NCI-H524 (cell line): ENCODE measurements around the gene LRRC8E.
"Not testable (repeated sequence)": the region's sequence is repeated elsewhere in the genome, so short reads cannot be mapped to it uniquely, and the experiment has no call there.

Source experiments
- DNase-seq, 2 experiments: peaks; one replicate each; lab custom pipeline; 2025; lab: John Stamatoyannopoulos, UW

LRRC8E gene

DNA sequence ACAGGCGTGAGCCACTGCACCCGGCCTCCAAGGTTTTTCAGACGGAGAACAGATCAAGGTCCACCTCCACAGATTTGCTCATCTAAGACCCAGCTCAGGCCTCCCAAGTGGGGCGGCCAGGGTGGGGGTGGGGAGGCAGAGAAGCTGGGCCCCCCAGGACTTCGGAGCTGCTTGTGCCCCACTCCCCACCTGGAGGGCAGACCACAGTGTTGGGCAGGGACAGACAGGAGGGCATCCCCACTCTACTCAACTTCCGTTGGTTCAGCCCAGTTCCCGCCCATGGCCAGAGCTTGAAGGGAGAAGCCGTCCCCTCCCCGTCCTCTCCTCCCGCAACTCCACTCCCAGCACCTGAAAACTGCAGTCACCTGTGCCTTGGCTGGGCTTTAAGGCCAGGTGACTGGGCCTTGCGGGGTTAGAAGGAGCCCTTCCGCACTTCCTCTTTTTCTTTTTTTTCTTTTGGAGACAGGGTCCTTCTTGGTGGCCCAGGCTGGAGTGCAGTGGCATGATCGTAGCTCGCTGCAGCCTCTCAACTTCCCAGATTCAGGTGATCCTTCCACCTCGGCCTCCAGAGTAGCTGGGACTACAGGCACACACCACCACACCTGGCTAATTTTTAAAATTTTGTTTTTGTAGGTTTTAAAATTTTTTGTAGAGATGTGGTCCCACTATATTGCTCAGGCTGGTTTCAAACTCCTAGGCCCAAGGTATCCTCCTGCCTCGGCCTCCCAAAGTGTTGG, 734 bp upstream of the LRRC8E start:
- DNase-seq, result no peak

GRCh38 chr19:7888826-7889217, 512 bp downstream of the LRRC8E start:
- no peak for DNase-seq

- DNase-seq, result not testable (repeated sequence)
Observed at GRCh38 chr19:7893362-7894101, 5.2 kb downstream of the LRRC8E start.

- no peak for DNase-seq
Observed at GRCh38 chr19:7894612-7895309, 6.5 kb downstream of the LRRC8E start.

DNA sequence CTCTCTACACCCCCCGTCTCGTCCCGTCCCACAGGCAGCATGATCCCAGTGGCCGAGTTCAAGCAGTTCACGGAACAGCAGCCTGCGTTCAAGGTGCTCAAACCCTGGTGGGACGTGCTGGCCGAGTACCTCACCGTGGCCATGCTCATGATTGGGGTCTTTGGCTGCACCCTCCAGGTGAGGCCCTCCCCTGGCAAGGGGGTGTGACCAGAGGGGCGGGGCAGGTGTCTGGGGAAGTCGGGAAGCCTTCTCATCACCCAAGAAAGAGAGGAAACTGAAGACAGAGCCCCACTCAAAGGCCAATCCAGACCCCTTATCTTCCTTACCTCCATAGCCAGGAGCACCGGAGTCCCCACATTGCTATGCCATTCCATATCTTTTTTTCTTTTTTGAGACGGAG, 7.3 kb downstream of the LRRC8E start:
- DNase-seq, result no peak

DNA sequence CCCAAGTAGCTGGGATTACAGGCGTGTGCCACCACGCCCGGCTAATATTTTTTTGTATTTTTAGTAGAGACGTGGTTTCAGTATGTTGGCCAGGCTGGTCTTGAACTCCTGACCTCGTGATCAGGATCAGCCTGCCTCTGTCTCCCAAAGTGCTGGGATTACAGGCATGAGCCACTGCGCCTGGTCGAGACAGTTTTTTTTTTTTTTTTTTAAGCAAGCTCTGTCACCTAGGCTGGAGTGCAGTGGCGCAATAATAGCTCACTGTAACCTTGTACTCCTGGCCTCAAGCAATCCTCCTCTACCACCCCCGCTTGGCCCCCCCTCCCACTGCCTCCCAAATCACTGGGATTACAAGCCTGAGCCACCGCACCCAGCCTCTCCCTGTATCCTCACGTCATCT, 9.0 kb downstream of the LRRC8E start:
- DNase-seq, result no peak

GRCh38 chr19:7898967-7899366, 10.7 kb downstream of the LRRC8E start:
- no peak for DNase-seq

GRCh38 chr19:7899751-7900378, 11.6 kb downstream of the LRRC8E start:
- DNase-seq, result peak; percentile 53 to 78

- DNase-seq, result no peak
Observed at GRCh38 chr19:7900401-7900870, 12.1 kb downstream of the LRRC8E start.

GRCh38 chr19:7900931-7901330, 12.6 kb downstream of the LRRC8E start:
- no peak for DNase-seq

DNA sequence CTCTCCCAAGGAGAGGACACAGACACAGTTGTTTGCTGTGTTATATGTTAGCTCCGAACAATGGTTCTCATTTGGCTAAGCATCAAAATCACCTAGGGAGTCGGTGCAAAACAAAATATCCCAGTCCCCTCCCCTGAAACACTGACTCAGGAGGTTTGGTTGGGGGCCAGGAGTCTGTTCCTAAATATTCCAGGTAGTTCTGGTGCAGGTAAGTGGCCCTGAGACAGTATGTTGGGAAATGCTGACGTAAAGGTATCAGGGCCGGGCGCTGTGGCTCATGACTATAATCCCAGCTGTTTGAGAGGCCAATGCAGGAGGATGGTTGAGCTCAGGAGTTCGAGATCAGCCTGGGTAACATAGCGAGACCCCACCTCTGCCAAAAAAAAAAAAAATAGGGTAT, 13.0 kb downstream of the LRRC8E start:
- no peak for DNase-seq

- DNase-seq, result no peak
Observed at GRCh38 chr19:7902796-7903243, 14.5 kb downstream of the LRRC8E start.

DNA sequence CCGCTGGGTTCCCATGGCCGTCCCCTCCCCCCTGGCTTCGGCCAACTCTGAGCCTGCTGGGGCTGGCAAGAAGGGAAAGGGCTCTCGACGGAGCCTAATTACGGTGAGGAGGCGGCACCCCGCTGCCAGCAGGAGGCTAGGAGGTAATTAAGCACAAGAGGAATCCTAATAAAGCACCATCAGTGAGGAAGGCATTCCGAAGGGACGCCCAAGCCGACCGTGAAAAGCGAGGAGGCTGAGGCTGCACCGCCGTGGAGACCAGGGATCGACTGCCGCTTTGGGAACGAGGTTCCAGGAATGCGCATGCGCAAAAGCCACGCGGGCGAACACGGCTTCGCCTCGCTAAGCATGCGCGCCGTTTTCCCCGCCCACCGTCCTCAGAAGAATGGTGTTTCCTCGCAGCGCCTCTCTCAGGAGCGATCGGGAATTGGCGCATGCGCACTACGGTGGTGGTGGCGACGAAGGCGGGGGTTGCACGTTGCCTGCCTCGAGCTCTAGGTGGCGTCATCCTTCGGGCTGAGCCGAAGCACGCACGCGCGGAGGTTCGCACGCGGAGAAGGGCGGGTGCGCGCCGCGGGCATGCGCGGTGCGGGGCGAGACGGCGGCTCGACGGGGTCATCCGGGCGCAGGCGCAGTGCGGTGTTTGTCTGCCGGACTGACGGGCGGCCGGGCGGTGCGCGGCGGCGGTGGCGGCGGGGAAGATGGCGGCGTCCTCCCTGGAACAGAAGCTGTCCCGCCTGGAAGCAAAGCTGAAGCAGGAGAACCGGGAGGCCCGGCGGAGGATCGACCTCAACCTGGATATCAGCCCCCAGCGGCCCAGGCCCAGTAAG, 15.1 kb downstream of the LRRC8E start, which contains the start of gene MAP2K7:
MAP2K7 (plus strand) TSS at position 634 of the 830 bp plus-strand sequence; CDS start at position 702, 68 bp downstream.
- DNase-seq, result peak; percentile 99 to 100

DNA sequence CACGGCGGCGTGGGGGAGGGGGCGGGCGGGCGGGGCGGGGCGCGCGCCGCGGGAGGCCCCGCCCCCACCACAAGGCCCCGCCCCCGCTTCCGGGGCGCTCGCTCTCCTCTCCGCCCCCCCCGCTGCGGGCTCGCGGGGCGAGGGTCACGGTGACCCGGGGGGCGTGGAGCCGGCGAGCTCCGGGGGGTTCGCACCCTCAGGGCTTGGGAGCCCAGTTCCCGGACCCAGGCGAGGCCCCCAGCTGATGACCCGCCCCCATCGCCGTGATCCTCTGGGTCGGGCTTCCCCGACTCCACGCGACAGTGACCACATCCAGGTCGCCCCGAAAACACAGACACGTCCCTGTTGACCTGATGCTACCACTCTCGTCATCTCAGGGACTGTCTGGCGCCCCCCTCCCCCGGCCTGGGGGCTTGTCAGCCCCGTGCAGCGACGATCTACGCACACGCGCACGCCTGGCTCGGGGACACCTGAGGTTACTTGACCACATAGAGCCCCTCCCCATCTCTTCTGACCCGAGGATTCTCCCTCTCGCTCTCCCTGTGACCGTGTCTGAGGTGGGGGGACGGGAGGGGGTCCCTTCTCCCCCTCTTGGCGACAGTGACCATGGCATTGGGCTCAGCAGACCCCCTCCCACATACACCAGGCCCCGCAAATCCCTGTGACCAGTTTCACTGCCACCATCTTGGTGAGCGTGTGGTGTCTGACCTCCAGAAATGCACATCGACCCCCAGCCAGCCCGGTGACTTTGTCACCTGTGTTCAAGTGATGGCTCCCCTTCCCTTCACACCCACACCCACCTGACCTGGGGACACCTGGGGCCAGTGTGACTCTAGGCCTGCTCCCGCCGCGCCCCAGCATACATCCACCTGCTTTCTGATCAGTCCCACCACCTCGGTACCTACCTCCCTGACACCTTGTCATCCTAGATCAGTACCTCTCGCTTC, 16.0 kb downstream of the LRRC8E start:
- DNase-seq, result peak in 1 of 2 experiments; percentile 63

- DNase-seq, result no peak
Observed at GRCh38 chr19:7905268-7905667, 17.0 kb downstream of the LRRC8E start.

DNA sequence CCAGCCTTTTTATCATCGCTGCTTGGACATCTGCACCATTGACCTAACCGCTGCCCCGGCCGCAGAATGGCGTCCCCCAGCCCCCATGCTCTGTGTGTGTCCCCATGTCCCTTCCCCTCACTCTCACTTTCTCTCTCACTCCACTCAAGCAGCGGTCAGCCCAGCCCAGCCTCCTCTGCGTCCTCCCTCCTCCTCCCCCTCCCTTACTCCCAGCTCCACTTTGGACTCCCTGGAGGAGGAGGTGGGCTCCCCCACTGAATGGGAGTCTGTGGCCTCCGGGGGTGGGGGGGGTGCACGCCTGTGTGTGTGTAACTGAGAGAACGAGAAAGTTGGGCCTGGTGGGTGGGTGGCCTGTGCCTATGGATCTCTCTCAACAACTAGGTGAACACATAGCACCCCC, 17.5 kb downstream of the LRRC8E start:
- no peak for DNase-seq

DNA sequence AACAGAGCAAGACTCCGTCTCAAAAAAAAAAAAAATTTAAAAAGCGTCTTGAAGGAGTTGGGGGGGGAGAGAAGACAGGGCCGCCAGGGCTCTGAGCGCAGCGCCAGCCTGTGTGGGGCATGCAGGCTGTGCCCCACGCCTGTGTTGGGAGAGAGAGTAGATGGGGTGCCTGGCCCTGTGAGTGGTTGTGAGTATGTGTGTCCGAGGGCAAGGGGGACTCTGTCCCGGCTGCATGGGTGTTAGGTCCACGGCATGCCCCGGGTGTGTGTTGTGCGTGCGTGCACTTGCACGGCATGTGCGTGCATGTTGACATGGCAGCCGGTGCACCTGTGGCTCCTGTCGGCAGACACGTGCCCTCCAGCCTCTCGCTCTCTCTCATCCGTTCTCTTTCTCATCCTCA, 18.8 kb downstream of the LRRC8E start:
- no peak for DNase-seq

- no peak for DNase-seq
Observed at GRCh38 chr19:7907544-7907943, 19.2 kb downstream of the LRRC8E start.

- no peak for DNase-seq
Observed at GRCh38 chr19:7908078-7908699, 19.9 kb downstream of the LRRC8E start.
